OCI-LY7 (cell line): ENCODE results near the gene PTPRM.

Experiments
- CTCF ChIP-seq: fragments of 200-600 bp; sonication (generic); conservative IDR thresholded peaks from 2 replicates; pipeline ENCODE4 v1.5.1; 2014; ENCODE audit warnings: mild to moderate bottlenecking, antibody characterized with exemption, low read length, moderate library complexity, mixed read lengths
- EZH2phosphoT487 ChIP-seq: fragments of 200-600 bp; sonication (generic); IDR thresholded peaks from 2 replicates; pipeline ENCODE4 v1.6.1; 2018; ENCODE audit warnings: low read depth, borderline replicate concordance, mild to moderate bottlenecking, mixed run types, antibody characterized with exemption, low read length, moderate library complexity, mixed read lengths

- TF ChIP-seq EZH2phosphoT487 (no peak), CTCF (no peak)
Measured at GRCh38 chr18:8241731-8242130, 674.6 kb downstream of the PTPRM start.
